HepG2 (cell line): Measurements from ENCODE around the gene EYA2. TPM values are rescaled to one million over a fixed set of nuclear protein-coding genes. Genes with fewer than 3 reads are reported as not detected.
"Not testable (repeated sequence)": the region's sequence is repeated elsewhere in the genome, so short reads cannot be mapped to it uniquely, and the experiment has no call there.

ENCODE experiments used
- ATAC-seq: fragments of 200-7000 bp; cut with Tn5 transposase; 3 replicates; pipeline ENCODE4 v1.9.1; 2020; ENCODE audit warnings: mild to moderate bottlenecking, moderate library complexity
- BruUV-seq: library from RNA; stranded (reverse); fragments of 400-500 nt; replicated peaks from 2 replicates; lab custom pipeline; 2021; lab: Mats Ljungman, UMichigan
- CTCF ChIA-PET: fragments of 300-600 bp; formaldehyde crosslinking; extraction: SDS; loops from one replicate; lab custom pipeline; 2021; ENCODE audit warnings: low total read pairs, inconsistent platforms, low intra/inter-chr PET ratio; lab: Yijun Ruan, JAX
- POLR2A ChIA-PET: fragments of 350-600 bp; sonication (Branson Sonifier 250); formaldehyde crosslinking; loops from one replicate; lab custom pipeline; 2020; ENCODE audit warnings: antibody characterized with exemption, inconsistent platforms; lab: Yijun Ruan, JAX
- DNase-seq: peaks from one replicate; pipeline ENCODE4 v3.0.0-alpha.2; 2015; ENCODE audit warnings: low spot score
- FAIRE-seq: peaks from 3 replicates; lab custom pipeline; 2011; peaks lifted over from hg19 to GRCh38; lab: Jason Lieb, UNC
- H2AFZ ChIP-seq: one replicate; pipeline ENCODE4 v1.6.1; 2011; ENCODE audit warnings: low read length, inconsistent platforms
- H3K27ac ChIP-seq: fragments of 300-600 bp; 3 replicates; pipeline ENCODE4 v1.8.0; 2011; ENCODE audit warnings: mixed run types, mild to moderate bottlenecking, mixed read lengths, low read length, inconsistent platforms; ENCODE audit not compliant: insufficient read depth; ENCODE audit errors: extremely low read length
- H3K27me3 ChIP-seq, 2 experiments: fragments of 200-600 bp in 1 of 2; 2 replicates in 1 of 2; 3 replicates in 1 of 2; pipeline versions ENCODE4 v1.6.0 to v1.8.0; 2011; ENCODE audit warnings: low read length in 2 of 2, mild to moderate bottlenecking in 2 of 2, moderate library complexity in 2 of 2, inconsistent platforms in 1 of 2; ENCODE audit not compliant: insufficient read depth in 2 of 2, control insufficient read depth in 1 of 2
- H3K36me3 ChIP-seq, 2 experiments: fragments of 200-600 bp in 1 of 2; replicated peaks in 1 of 2; 2 replicates in 1 of 2; 3 replicates in 1 of 2; pipeline versions ENCODE4 v1.5.1 to v1.8.0; 2011; ENCODE audit warnings: low read length in 2 of 2, inconsistent platforms in 1 of 2; ENCODE audit not compliant: insufficient read depth in 2 of 2, control insufficient read depth in 1 of 2
- H3K4me1 ChIP-seq: 2 replicates; pipeline ENCODE4 v1.5.1; 2012; ENCODE audit warnings: low read length, inconsistent platforms; ENCODE audit not compliant: insufficient read depth
- H3K4me2 ChIP-seq: 2 replicates; pipeline ENCODE4 v1.6.0; 2011; ENCODE audit warnings: low read depth, low read length, inconsistent platforms
- H3K4me3 ChIP-seq, 3 experiments: fragments of 200-600 bp in 1 of 3; sonication (generic), shearing (Covaris generic) in 1 of 3; replicated peaks in 1 of 3; 2 replicates each; pipeline ENCODE4 v1.5.1; 2011 to 2016; ENCODE audit warnings: low read length in 3 of 3, inconsistent platforms in 2 of 3, low read depth in 2 of 3, mild to moderate bottlenecking in 2 of 3, control low read depth in 1 of 3, mixed read lengths in 1 of 3; ENCODE audit not compliant: insufficient read depth in 1 of 3
- H3K79me2 ChIP-seq: one replicate; pipeline ENCODE4 v1.6.1; 2011; ENCODE audit warnings: low read length, inconsistent platforms; ENCODE audit not compliant: insufficient read depth
- H3K9ac ChIP-seq: 2 replicates; pipeline ENCODE4 v1.6.0; 2011; ENCODE audit warnings: mild to moderate bottlenecking, low read depth, low read length, inconsistent platforms; ENCODE audit not compliant: insufficient read depth
- H3K9me3 ChIP-seq: 2 replicates; pipeline ENCODE4 v1.5.1; 2012; ENCODE audit warnings: mild to moderate bottlenecking, low read length
- H4K20me1 ChIP-seq: 2 replicates; pipeline ENCODE4 v1.6.0; 2011; ENCODE audit warnings: inconsistent platforms, mild to moderate bottlenecking, low read length, moderate library complexity; ENCODE audit not compliant: insufficient read depth
- IRF2 ChIP-seq: IDR thresholded peaks from 2 replicates; pipeline ENCODE4 v1.6.1; 2018; ENCODE audit warnings: missing genetic modification reagents, missing compliant biosample characterization
- MAF1 ChIP-seq: sonication (generic); formaldehyde crosslinking; IDR thresholded peaks from 2 replicates; pipeline ENCODE4 v1.5.0; 2020; ENCODE audit warnings: missing genetic modification reagents, borderline replicate concordance
- MAFF ChIP-seq: IDR thresholded peaks from 2 replicates; pipeline ENCODE4 v1.6.1; 2011; ENCODE audit warnings: low read depth, low read length, improper control_type of control experiment
- MAFK ChIP-seq, 2 experiments: IDR thresholded peaks in 1 of 2; conservative IDR thresholded peaks in 1 of 2; 2 replicates each; pipeline ENCODE4 v1.6.1; 2011; ENCODE audit warnings: improper control_type of control experiment in 2 of 2, low read length in 2 of 2
- ZBTB38 ChIP-seq: sonication (generic); formaldehyde crosslinking; IDR thresholded peaks from 2 replicates; pipeline ENCODE4 v1.5.1; 2020; ENCODE audit warnings: mild to moderate bottlenecking, missing genetic modification reagents
- ZNF34 ChIP-seq: sonication (generic); formaldehyde crosslinking; IDR thresholded peaks from 2 replicates; pipeline ENCODE4 v1.4.0; 2020; ENCODE audit warnings: mild to moderate bottlenecking, missing genetic modification reagents, borderline replicate concordance
- WGBS: methylation state at CpG from one replicate; pipeline ENCODE4 v1.1.6; 2017; ENCODE audit warnings: low lambda C conversion rate; 5-methylcytosine and 5-hydroxymethylcytosine counted together
- in situ Hi-C: cut with HindIII; loops from 2 replicates; pipeline ENCODE4 v1.10.0; 2017; ENCODE audit warnings: low pct_unique_long_range_greater_than_20kb; ENCODE audit not compliant: extremely low pct_ligation_motif_present
- intact Hi-C: fragments of 100-400 bp; cut with micrococcal nuclease; formaldehyde crosslinking; loops from one replicate; pipeline ENCODE4 v1.10.0; 2022; ENCODE audit not compliant: unreplicated experiment
- polyA plus RNA-seq, 8 experiments: library from polyadenylated mRNA; depleted of rRNA in 3 of 8; stranded (reverse) in 7 of 8; unstranded in 1 of 8; fragments of >200 nt; fragmentation: Illumina TruSeq in 4 of 8; extraction: Trizol in 4 of 8; gene quantifications; 2 replicates each; pipeline versions ENCODE4 v1.2.1 to v1.2.3, GENCODE V29; 2011 to 2016; ENCODE audit warnings: low read depth in 4 of 8, missing spikeins in 1 of 8, mixed read lengths in 1 of 8; ENCODE audit not compliant: insufficient read depth in 1 of 8
- total RNA-seq, 5 experiments: library from RNA; depleted of rRNA; stranded (reverse); fragments of >200 nt; fragmentation: Illumina TruSeq; extraction: Trizol; gene quantifications; 2 replicates each; pipeline ENCODE4 v1.2.3, GENCODE V29; 2016; ENCODE audit warnings: low read depth in 1 of 5
- TF ChIP-seq, protein P1 (sequence below): fragments of 450-650 bp; IDR thresholded peaks from 2 replicates; pipeline ENCODE4 v1.6.1; 2016
- TF ChIP-seq, protein P2 (sequence below): IDR thresholded peaks from 2 replicates; pipeline ENCODE4 v1.6.1; 2016
- TF ChIP-seq, protein P3 (sequence below), 2 experiments: sonication (generic) in 1 of 2; formaldehyde crosslinking in 1 of 2; IDR thresholded peaks; 2 replicates each; pipeline versions ENCODE4 v1.6.1 to v1.9.0; 2014 to 2022; ENCODE audit warnings: antibody characterized with exemption in 1 of 2, borderline replicate concordance in 1 of 2, inconsistent platforms in 1 of 2, low read depth in 1 of 2, missing genetic modification reagents in 1 of 2

Gene EYA2
- total and polyA plus RNA-seq, 2 of the 13 experiments (the other 11 are each of a cell fraction or from before 2014, with no cell fraction given) = not detected

DNA sequence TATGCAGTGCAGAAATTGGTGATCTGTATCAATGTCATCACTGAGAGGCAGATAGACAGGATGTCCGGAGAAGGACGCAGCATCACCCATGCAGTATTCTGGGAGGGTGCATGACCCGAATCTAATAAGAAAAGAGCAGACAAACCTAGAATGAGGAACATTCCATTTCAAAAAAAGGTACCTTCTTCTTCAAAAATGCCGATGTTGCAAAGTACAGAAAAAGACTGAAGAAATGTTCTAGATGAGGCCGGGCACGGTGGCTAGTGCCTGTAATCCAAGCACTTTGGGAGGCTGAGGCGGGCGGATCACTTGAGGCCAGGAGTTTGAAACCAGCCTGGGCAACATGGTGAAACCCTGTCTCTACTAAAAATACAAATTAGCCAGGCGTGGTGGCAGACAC, 28.2 kb downstream of the EYA2 start:
- FAIRE-seq, intact Hi-C loops, DNase-seq, H3K9me3 ChIP-seq, BruUV-seq, in situ Hi-C loops, H4K20me1 ChIP-seq, H3K36me3 ChIP-seq, H3K4me1 ChIP-seq, H3K9ac ChIP-seq, ATAC-seq, H3K27ac ChIP-seq, CTCF ChIA-PET, POLR2A ChIA-PET, H3K4me3 ChIP-seq, H3K4me2 ChIP-seq, H2AFZ ChIP-seq, H3K79me2 ChIP-seq: not testable (repeated sequence)
- 37% methylated on average over 9 of the region's 9 CpGs for WGBS
- TF ChIP-seq MAFF = peak; percentile 72
- TF ChIP-seq MAFK (conservative IDR thresholded peaks at IDR 0.05 in 1 of 2, IDR thresholded peaks at IDR 0.05 in 1 of 2; ENCODE audit: low read length in 2 of 2) = peak; percentile 70 to 85
- peaks cover 0 to 24% of the 10 kb centered on the region in 2 experiments; a peak in 2 of 5 replicates for H3K27me3 ChIP-seq

DNA sequence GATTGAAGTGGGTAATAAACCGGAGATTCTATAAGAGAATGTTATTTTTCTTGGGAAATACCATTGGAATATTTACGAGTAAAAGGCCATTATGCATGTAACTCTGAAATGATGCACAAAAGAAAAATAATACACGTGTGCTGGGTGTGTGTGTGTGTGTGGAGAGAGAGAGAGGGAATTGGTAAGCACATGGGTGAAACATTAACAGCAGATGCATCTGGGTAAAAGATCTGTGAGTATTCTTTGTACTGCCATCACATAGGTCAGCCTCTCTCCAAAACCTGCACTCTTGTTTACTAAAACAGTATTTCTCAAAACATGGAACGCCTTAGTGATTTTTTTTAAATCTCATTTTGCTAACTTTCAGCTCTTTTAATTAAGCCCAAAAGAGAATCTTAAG, 28.9 kb downstream of the EYA2 start:
- Histone ChIP-seq H3K4me3 (no peak overlapping the region), H3K79me2 (no peaks in the 10 kb centered on the region), H3K4me2 (no peak overlapping the region), H3K9me3 (no peaks in the 10 kb centered on the region), H3K27me3 (peaks cover 0 to 27% of the 10 kb centered on the region in 2 experiments; a peak in 3 of 5 replicates), H3K36me3 (no peaks in the 10 kb centered on the region), H4K20me1 (no peaks in the 10 kb centered on the region), H3K27ac (no peak overlapping the region), H3K9ac (no peak overlapping the region), H2AFZ (no peak overlapping the region), H3K4me1 (no peaks in the 10 kb centered on the region)
- 3% methylated on average over 4 of the region's 4 CpGs for WGBS
- DNase-seq = no peak
- no TSS peak for BruUV-seq
- CTCF ChIA-PET = no interaction called here
- no peak for FAIRE-seq
- intact Hi-C loops (no loop called here), in situ Hi-C loops (no loop called here)
- ATAC-seq = peak; percentile 70; the same call in 2 of the 3 replicates
- POLR2A ChIA-PET = no interaction called here
- TF ChIP-seq MAF1 (CRISPR knock-in tag) = no peak
- no peak for TF ChIP-seq ZBTB38
- no peak for TF ChIP-seq IRF2
- TF ChIP-seq, protein P1, sequence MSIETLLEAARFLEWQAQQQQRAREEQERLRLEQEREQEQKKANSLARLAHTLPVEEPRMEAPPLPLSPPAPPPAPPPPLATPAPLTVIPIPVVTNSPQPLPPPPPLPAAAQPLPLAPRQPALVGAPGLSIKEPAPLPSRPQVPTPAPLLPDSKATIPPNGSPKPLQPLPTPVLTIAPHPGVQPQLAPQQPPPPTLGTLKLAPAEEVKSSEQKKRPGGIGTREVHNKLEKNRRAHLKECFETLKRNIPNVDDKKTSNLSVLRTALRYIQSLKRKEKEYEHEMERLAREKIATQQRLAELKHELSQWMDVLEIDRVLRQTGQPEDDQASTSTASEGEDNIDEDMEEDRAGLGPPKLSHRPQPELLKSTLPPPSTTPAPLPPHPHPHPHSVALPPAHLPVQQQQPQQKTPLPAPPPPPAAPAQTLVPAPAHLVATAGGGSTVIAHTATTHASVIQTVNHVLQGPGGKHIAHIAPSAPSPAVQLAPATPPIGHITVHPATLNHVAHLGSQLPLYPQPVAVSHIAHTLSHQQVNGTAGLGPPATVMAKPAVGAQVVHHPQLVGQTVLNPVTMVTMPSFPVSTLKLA = peak; percentile 68
- TF ChIP-seq, protein P2, sequence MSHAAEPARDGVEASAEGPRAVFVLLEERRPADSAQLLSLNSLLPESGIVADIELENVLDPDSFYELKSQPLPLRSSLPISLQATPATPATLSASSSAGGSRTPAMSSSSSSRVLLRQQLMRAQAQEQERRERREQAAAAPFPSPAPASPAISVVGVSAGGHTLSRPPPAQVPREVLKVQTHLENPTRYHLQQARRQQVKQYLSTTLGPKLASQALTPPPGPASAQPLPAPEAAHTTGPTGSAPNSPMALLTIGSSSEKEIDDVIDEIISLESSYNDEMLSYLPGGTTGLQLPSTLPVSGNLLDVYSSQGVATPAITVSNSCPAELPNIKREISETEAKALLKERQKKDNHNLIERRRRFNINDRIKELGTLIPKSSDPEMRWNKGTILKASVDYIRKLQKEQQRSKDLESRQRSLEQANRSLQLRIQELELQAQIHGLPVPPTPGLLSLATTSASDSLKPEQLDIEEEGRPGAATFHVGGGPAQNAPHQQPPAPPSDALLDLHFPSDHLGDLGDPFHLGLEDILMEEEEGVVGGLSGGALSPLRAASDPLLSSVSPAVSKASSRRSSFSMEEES (CRISPR knock-in tag) = no peak
- TF ChIP-seq, protein P3, sequence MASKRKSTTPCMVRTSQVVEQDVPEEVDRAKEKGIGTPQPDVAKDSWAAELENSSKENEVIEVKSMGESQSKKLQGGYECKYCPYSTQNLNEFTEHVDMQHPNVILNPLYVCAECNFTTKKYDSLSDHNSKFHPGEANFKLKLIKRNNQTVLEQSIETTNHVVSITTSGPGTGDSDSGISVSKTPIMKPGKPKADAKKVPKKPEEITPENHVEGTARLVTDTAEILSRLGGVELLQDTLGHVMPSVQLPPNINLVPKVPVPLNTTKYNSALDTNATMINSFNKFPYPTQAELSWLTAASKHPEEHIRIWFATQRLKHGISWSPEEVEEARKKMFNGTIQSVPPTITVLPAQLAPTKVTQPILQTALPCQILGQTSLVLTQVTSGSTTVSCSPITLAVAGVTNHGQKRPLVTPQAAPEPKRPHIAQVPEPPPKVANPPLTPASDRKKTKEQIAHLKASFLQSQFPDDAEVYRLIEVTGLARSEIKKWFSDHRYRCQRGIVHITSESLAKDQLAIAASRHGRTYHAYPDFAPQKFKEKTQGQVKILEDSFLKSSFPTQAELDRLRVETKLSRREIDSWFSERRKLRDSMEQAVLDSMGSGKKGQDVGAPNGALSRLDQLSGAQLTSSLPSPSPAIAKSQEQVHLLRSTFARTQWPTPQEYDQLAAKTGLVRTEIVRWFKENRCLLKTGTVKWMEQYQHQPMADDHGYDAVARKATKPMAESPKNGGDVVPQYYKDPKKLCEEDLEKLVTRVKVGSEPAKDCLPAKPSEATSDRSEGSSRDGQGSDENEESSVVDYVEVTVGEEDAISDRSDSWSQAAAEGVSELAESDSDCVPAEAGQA (IDR thresholded peaks at IDR 0.05; ENCODE audit: low read depth) = no peak
- TF ChIP-seq, protein P3 (CRISPR knock-in tag; IDR thresholded peaks at IDR 0.05; ENCODE audit: borderline replicate concordance) = no peak
- no peak for TF ChIP-seq ZNF34 (CRISPR knock-in tag)
